ENCODE results near the gene UPK3BL1. TPM values are rescaled to one million over a fixed set of nuclear protein-coding genes. Genes with fewer than 3 reads are reported as not detected.
A peak's percentile ranks its signal among the peaks of the same experiment; 100 is the strongest.
"Not testable (repeated sequence)": the region's sequence is repeated elsewhere in the genome, so short reads cannot be mapped to it uniquely, and the experiment has no call there.

UPK3BL1 gene
- total RNA-seq, 5 donors from 2014 or later (not counting 1 experiment from before 2014, with no cell fraction given): 39.0 to 128 (median 47.3) TPM

DNA sequence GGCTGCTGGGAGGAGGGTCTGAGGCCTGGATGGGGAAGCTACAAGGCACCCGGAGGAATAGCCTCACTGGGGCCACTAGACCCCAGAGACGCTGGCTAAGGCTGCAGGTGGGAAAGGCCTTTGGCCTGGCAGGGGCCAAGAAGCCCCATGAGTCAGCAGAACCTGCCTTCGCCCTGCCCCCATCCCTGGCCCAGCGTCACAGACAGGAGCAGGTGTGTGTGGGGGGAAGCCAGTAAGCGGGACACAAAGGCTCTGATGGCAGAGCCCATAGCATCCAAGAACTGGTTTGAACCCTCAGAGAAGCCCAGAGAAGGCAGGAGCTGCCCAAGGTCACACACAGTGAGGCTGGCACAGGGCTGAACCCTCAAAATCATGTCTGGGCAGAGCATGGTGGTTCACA, 35.7 kb downstream of the UPK3BL1 start:
- H3K4me1 Mint-ChIP-seq; H3K9me3 ChIP-seq; H3K4me1 ChIP-seq (ENCODE audit: control insufficient read depth in 1 of 2, extremely low read depth in 1 of 2, insufficient read depth in 2 of 2, low read length in 2 of 2); H3K27me3 Mint-ChIP-seq; H3K9me3 Mint-ChIP-seq; H3K4me3 Mint-ChIP-seq; CTCF ChIA-PET; ATAC-seq (replicated peaks in 1 of 4); H3K4me3 ChIP-seq (ENCODE audit: control insufficient read depth in 1 of 2, extremely low read depth in 1 of 2, low read length in 1 of 2); H3K27me3 ChIP-seq (replicated peaks in 1 of 2; ENCODE audit: control insufficient read depth in 2 of 2, extremely low read depth in 1 of 2, insufficient read depth in 2 of 2, low read length in 1 of 2); H3K36me3 Mint-ChIP-seq; H3K27ac ChIP-seq (ENCODE audit: low read length); H3K27ac Mint-ChIP-seq; POLR2A ChIA-PET; H3K36me3 ChIP-seq (ENCODE audit: control insufficient read depth in 2 of 2, extremely low read depth in 1 of 2, insufficient read depth in 1 of 2, low read length in 1 of 2); DNase-seq: not testable (repeated sequence)
- WGBS (ENCODE audit: insufficient coverage): no CpG with 5 or more reads among the region's 5 CpGs

DNA sequence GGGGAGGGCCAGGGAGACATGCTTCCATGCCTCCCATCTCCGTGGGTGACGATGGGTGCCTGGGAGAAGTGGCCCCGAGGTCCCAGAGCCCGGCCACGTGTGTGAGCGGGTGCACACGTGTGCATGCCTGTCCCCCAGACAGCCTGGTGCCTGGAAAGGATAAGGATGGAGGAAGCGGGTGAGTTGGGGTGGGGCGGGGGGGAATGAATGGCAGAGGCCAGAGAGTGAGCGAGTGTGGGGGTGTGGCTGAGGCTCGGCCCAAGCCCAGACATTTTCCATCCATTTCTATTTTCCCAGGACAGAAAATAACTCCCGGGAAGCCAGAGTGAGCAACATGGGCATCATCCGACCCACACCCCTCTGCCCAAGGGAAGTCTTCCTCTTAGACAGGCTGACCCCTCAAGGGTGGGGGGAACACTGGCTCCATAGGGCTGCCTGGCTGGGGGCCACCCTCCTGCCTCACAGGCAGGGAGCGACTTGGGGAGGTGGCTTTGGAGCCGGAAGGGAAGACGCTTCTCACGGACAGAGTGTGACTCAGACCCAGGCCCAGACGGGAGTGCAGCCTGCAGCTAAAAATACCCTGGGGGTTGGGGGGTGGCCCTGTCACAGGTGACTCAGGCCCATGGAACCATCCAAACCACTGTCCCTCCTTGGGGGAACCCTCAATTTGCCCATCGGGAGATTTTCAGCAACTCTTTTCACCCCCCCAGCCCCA, 38.0 kb downstream of the UPK3BL1 start:
- H3K27me3 ChIP-seq (replicated peaks in 1 of 2; ENCODE audit: control insufficient read depth in 2 of 2, extremely low read depth in 1 of 2, insufficient read depth in 2 of 2, low read length in 1 of 2); H3K9me3 ChIP-seq; H3K4me1 Mint-ChIP-seq; DNase-seq; H3K9me3 Mint-ChIP-seq; H3K36me3 Mint-ChIP-seq; H3K4me1 ChIP-seq (ENCODE audit: control insufficient read depth in 1 of 2, extremely low read depth in 1 of 2, insufficient read depth in 2 of 2, low read length in 2 of 2); H3K36me3 ChIP-seq (ENCODE audit: control insufficient read depth in 2 of 2, extremely low read depth in 1 of 2, insufficient read depth in 1 of 2, low read length in 1 of 2); H3K4me3 ChIP-seq (ENCODE audit: control insufficient read depth in 1 of 2, extremely low read depth in 1 of 2, low read length in 1 of 2); ATAC-seq (replicated peaks in 1 of 4); POLR2A ChIA-PET; H3K27ac Mint-ChIP-seq; H3K27ac ChIP-seq (ENCODE audit: low read length); H3K4me3 Mint-ChIP-seq; CTCF ChIA-PET; H3K27me3 Mint-ChIP-seq: not testable (repeated sequence)
- WGBS (ENCODE audit: insufficient coverage): no CpG with 5 or more reads among the region's 19 CpGs

DNA sequence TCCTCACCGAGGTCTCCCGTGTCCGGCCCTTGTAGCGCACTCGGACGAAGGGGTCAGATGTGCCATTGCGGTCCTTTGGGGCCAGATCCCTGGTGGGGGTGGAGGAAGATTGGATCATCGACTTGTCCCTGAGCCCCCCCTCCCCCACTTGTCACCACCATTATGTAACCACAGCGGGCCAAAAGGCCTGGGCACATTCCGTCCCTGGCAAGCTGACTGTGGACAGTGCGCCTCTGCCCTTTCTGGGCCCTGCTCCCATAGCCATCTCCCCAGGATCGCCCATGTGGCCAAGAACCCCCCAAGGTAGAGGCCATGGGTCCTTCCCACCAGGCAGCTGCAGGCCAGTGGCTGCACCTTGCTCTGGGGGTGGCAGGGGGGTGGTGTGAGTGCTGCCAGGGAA, 40.3 kb downstream of the UPK3BL1 start:
- POLR2A ChIA-PET; DNase-seq; H3K4me1 ChIP-seq (ENCODE audit: control insufficient read depth in 1 of 2, extremely low read depth in 1 of 2, insufficient read depth in 2 of 2, low read length in 2 of 2); H3K36me3 Mint-ChIP-seq; H3K27ac ChIP-seq (ENCODE audit: low read length); H3K4me1 Mint-ChIP-seq; CTCF ChIA-PET; H3K27me3 ChIP-seq (replicated peaks in 1 of 2; ENCODE audit: control insufficient read depth in 2 of 2, extremely low read depth in 1 of 2, insufficient read depth in 2 of 2, low read length in 1 of 2); H3K9me3 Mint-ChIP-seq; H3K4me3 Mint-ChIP-seq; H3K27ac Mint-ChIP-seq; H3K27me3 Mint-ChIP-seq; H3K4me3 ChIP-seq (ENCODE audit: control insufficient read depth in 1 of 2, extremely low read depth in 1 of 2, low read length in 1 of 2); ATAC-seq (replicated peaks in 1 of 4); H3K36me3 ChIP-seq (ENCODE audit: control insufficient read depth in 2 of 2, extremely low read depth in 1 of 2, insufficient read depth in 1 of 2, low read length in 1 of 2); H3K9me3 ChIP-seq: not testable (repeated sequence)
- no CpG with 5 or more reads among the region's 12 CpGs for WGBS (ENCODE audit: insufficient coverage)

DNA sequence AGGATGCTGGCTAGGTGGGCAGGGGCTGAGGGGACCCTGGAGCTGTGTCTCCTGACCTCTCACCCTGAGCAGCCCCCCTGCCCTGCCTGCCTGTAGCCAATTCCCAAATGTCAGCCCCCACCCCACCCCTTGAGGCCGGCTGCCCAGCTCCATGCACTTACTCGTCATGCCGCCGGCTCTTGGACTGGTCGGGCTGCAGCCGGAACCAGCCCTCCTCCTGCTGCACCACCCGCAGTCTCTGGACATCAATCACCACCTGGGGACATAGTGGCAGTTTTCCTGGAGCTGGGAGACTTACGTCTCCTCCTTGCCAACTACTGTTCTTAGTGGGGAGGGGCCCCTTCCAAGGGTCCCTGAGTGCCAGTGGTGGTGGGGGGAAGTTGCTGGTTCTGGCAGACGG, 42.9 kb downstream of the UPK3BL1 start:
- H3K4me1 ChIP-seq (ENCODE audit: control insufficient read depth in 1 of 2, extremely low read depth in 1 of 2, insufficient read depth in 2 of 2, low read length in 2 of 2); H3K36me3 Mint-ChIP-seq; DNase-seq; POLR2A ChIA-PET; H3K4me3 ChIP-seq (ENCODE audit: control insufficient read depth in 1 of 2, extremely low read depth in 1 of 2, low read length in 1 of 2); H3K4me1 Mint-ChIP-seq; H3K4me3 Mint-ChIP-seq; H3K36me3 ChIP-seq (ENCODE audit: control insufficient read depth in 2 of 2, extremely low read depth in 1 of 2, insufficient read depth in 1 of 2, low read length in 1 of 2); H3K27me3 ChIP-seq (replicated peaks in 1 of 2; ENCODE audit: control insufficient read depth in 2 of 2, extremely low read depth in 1 of 2, insufficient read depth in 2 of 2, low read length in 1 of 2); H3K9me3 ChIP-seq; H3K27me3 Mint-ChIP-seq; H3K9me3 Mint-ChIP-seq; H3K27ac ChIP-seq (ENCODE audit: low read length); H3K27ac Mint-ChIP-seq; CTCF ChIA-PET; ATAC-seq (replicated peaks in 1 of 4): not testable (repeated sequence)
- WGBS (ENCODE audit: insufficient coverage): no CpG with 5 or more reads among the region's 9 CpGs

DNA sequence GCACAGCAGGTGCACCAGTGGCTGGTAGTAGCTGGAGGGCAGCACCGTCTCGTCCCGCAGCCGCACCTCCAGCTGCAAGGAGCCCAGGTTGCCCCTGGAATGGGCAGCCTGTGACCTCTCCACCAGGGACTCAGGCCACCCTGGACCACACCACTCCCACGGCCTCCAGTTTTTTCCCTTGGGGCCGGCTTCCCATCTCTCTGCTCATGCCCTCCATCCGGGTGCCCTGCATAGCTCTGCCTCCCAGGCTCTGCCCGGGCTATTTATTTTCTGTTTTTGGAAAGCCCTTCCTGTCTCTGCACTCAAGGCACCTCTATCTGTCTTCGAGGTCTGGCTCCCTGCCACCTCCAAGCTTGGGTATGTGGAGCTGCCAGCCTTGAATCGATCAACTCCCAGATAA, 46.6 kb downstream of the UPK3BL1 start:
- H3K9me3 ChIP-seq; H3K4me1 ChIP-seq (ENCODE audit: control insufficient read depth in 1 of 2, extremely low read depth in 1 of 2, insufficient read depth in 2 of 2, low read length in 2 of 2); H3K36me3 Mint-ChIP-seq; ATAC-seq (replicated peaks in 1 of 4); H3K27me3 ChIP-seq (replicated peaks in 1 of 2; ENCODE audit: control insufficient read depth in 2 of 2, extremely low read depth in 1 of 2, insufficient read depth in 2 of 2, low read length in 1 of 2); H3K27ac Mint-ChIP-seq; H3K4me1 Mint-ChIP-seq; DNase-seq; H3K4me3 ChIP-seq (ENCODE audit: control insufficient read depth in 1 of 2, extremely low read depth in 1 of 2, low read length in 1 of 2); H3K27ac ChIP-seq (ENCODE audit: low read length); H3K36me3 ChIP-seq (ENCODE audit: control insufficient read depth in 2 of 2, extremely low read depth in 1 of 2, insufficient read depth in 1 of 2, low read length in 1 of 2); H3K4me3 Mint-ChIP-seq; H3K9me3 Mint-ChIP-seq; H3K27me3 Mint-ChIP-seq; CTCF ChIA-PET; POLR2A ChIA-PET: not testable (repeated sequence)
- 91% methylated on average over 2 of the region's 10 CpGs for WGBS (ENCODE audit: insufficient coverage)

DNA sequence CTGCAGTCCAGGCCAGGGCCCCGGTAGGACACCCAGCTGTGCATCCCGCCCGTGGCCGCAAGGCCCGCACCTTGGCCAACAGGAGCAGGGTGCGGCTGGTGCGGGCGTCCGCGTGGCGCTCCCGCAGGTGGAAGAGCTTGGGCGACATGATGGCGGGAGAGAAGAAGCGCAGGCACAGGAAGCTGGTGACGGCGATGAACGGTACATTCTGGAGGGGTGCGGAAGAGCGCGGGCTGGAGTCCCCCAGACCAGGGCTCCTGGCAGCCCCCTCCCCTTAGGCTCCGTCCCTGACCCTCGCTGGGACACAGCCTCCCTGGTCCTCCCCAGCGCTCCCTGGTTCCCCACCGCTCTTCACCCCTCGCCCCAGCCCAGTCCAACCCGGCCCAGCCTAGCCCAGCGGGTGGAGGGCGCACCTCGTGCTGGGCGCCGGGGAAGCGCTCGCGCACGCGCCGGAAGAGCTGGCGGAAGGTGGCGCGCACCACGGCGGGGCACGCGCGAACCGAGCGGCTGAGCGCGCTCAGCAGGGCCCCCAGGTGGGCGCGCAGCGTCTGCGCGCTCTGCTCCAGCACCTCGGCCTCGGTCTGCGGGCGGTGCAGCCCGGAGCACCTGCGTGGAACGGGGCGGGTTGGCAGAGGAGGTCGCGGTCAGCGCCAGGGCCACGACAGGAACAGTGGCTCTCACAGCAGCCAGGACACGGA, 48.8 kb downstream of the UPK3BL1 start:
- H3K4me3 Mint-ChIP-seq; DNase-seq; H3K36me3 Mint-ChIP-seq; H3K4me3 ChIP-seq (ENCODE audit: control insufficient read depth in 1 of 2, extremely low read depth in 1 of 2, low read length in 1 of 2); H3K27me3 ChIP-seq (replicated peaks in 1 of 2; ENCODE audit: control insufficient read depth in 2 of 2, extremely low read depth in 1 of 2, insufficient read depth in 2 of 2, low read length in 1 of 2); H3K27me3 Mint-ChIP-seq; POLR2A ChIA-PET; H3K27ac ChIP-seq (ENCODE audit: low read length); H3K9me3 ChIP-seq; H3K4me1 ChIP-seq (ENCODE audit: control insufficient read depth in 1 of 2, extremely low read depth in 1 of 2, insufficient read depth in 2 of 2, low read length in 2 of 2); H3K36me3 ChIP-seq (ENCODE audit: control insufficient read depth in 2 of 2, extremely low read depth in 1 of 2, insufficient read depth in 1 of 2, low read length in 1 of 2); H3K9me3 Mint-ChIP-seq; CTCF ChIA-PET; H3K4me1 Mint-ChIP-seq; H3K27ac Mint-ChIP-seq: not testable (repeated sequence)
- no CpG with 5 or more reads among the region's 68 CpGs for WGBS (ENCODE audit: insufficient coverage)
- ATAC-seq (replicated peaks in 1 of 4): peak; percentile 69 to 79 (median 77)
